K562 (cell line): ENCODE measurements around the gene UBE2N. TPM values are rescaled to one million over a fixed set of nuclear protein-coding genes. Genes with fewer than 3 reads are reported as not detected.
A peak's percentile ranks its signal among the peaks of the same experiment; 100 is the strongest.

ENCODE experiments used
- ARID1B ChIP-seq: fragments of 450-650 bp; IDR thresholded peaks from 2 replicates; pipeline ENCODE4 v1.6.1; 2016; ENCODE audit warnings: antibody characterized with exemption, mild to moderate bottlenecking, inconsistent platforms
- ATF3 ChIP-seq, 2 experiments: fragments of 450-650 bp in 1 of 2; sonication (generic) in 1 of 2; formaldehyde crosslinking in 1 of 2; IDR thresholded peaks in 1 of 2; conservative IDR thresholded peaks in 1 of 2; 2 replicates each; pipeline versions ENCODE4 v1.6.1 to v1.8.1; 2016 to 2023; ENCODE audit warnings: mild to moderate bottlenecking in 2 of 2, moderate library complexity in 2 of 2, inconsistent platforms in 1 of 2, missing genetic modification reagents in 1 of 2
- BRD4 ChIP-seq: fragments of 200-600 bp; sonication (generic); IDR thresholded peaks from 2 replicates; pipeline ENCODE4 v1.6.1; 2017; ENCODE audit warnings: inconsistent platforms
- C11orf30 ChIP-seq: fragments of 450-650 bp; IDR thresholded peaks from 2 replicates; pipeline ENCODE4 v1.6.1; 2016; ENCODE audit warnings: low read depth, mild to moderate bottlenecking
- CBFA2T2 ChIP-seq: fragments of 450-650 bp; conservative IDR thresholded peaks from 2 replicates; pipeline ENCODE4 v1.6.1; 2017; ENCODE audit warnings: mild to moderate bottlenecking
- CEBPG ChIP-seq, 3 experiments: fragments of 200-800 bp in 1 of 3; sonication (Bioruptor generic) in 1 of 3; sonication (generic) in 1 of 3; formaldehyde crosslinking in 1 of 3; IDR thresholded peaks in 2 of 3; conservative IDR thresholded peaks in 1 of 3; 2 replicates each; pipeline versions ENCODE4 v1.6.1 to v1.8.0; 2016 to 2022; ENCODE audit warnings: missing compliant biosample characterization in 2 of 3, missing genetic modification characterization in 2 of 3, mild to moderate bottlenecking in 1 of 3, missing genetic modification reagents in 1 of 3
- DPF2 ChIP-seq: fragments of 450-650 bp; IDR thresholded peaks from 2 replicates; pipeline ENCODE4 v1.6.1; 2016
- EHMT2 ChIP-seq: fragments of 450-650 bp; IDR thresholded peaks from 2 replicates; pipeline ENCODE4 v1.6.1; 2018; ENCODE audit warnings: antibody characterized with exemption
- HSF4 ChIP-seq: fragments of 250-450 bp; sonication (Bioruptor Pico); IDR thresholded peaks from 2 replicates; pipeline ENCODE4 v2.1.2; 2022; ENCODE audit warnings: mild to moderate bottlenecking, moderate library complexity, borderline replicate concordance
- JUN ChIP-seq, 2 experiments: sonication (generic) in 1 of 2; formaldehyde crosslinking in 1 of 2; IDR thresholded peaks; 2 replicates each; pipeline versions ENCODE4 v1.6.1 to v1.8.0; 2012 to 2022; ENCODE audit warnings: borderline replicate concordance in 2 of 2, mild to moderate bottlenecking in 2 of 2, improper control_type of control experiment in 1 of 2, low read depth in 1 of 2, low read length in 1 of 2, missing genetic modification reagents in 1 of 2
- MBD2 ChIP-seq: sonication (generic); IDR thresholded peaks from 2 replicates; pipeline ENCODE4 v1.6.1; 2016; ENCODE audit warnings: low read depth, borderline replicate concordance
- MIER1 ChIP-seq: fragments of 450-650 bp; IDR thresholded peaks from 2 replicates; pipeline ENCODE4 v1.6.1; 2016; ENCODE audit warnings: antibody characterized with exemption, mild to moderate bottlenecking, low read depth
- NFE2 ChIP-seq: IDR thresholded peaks from 2 replicates; pipeline ENCODE4 v1.6.1; 2014; ENCODE audit warnings: antibody characterized with exemption, low read depth
- NFIX ChIP-seq: fragments of 250-450 bp; sonication (Bioruptor Pico); IDR thresholded peaks from 2 replicates; pipeline ENCODE4 v1.4.0; 2020; ENCODE audit warnings: low read depth, mild to moderate bottlenecking, moderate library complexity
- U2AF1 ChIP-seq: fragments of 200-400 bp; formaldehyde crosslinking; optimal IDR thresholded peaks from 2 replicates; pipeline ENCODE3; 2017; ENCODE audit warnings: mild to moderate bottlenecking, low read depth, low read length, moderate library complexity
- ZBTB12 ChIP-seq: fragments of 250-450 bp; sonication (Bioruptor Pico); IDR thresholded peaks from 2 replicates; pipeline ENCODE4 v1.4.0; 2020
- ZBTB7A ChIP-seq: IDR thresholded peaks from 2 replicates; pipeline ENCODE4 v1.6.1; 2011; ENCODE audit warnings: low read depth, mild to moderate bottlenecking, low read length, moderate library complexity, borderline replicate concordance; ENCODE audit not compliant: control insufficient read depth
- ZNF324 ChIP-seq: fragments of 250-450 bp; sonication (Bioruptor Pico); IDR thresholded peaks from 2 replicates; pipeline ENCODE4 v1.4.0; 2020; ENCODE audit warnings: mild to moderate bottlenecking
- ZNF384 ChIP-seq: IDR thresholded peaks from 2 replicates; pipeline ENCODE4 v1.6.1; 2012; ENCODE audit warnings: low read depth, low read length, improper control_type of control experiment
- ZNF639 ChIP-seq, 2 experiments: fragments of 200-800 bp in 1 of 2; sonication (Bioruptor generic) in 1 of 2; sonication (generic) in 1 of 2; formaldehyde crosslinking in 1 of 2; IDR thresholded peaks in 1 of 2; conservative IDR thresholded peaks in 1 of 2; 2 replicates each; pipeline versions ENCODE4 v1.5.0 to v1.6.1; 2016 to 2020; ENCODE audit warnings: missing compliant biosample characterization in 1 of 2, missing genetic modification characterization in 1 of 2, missing genetic modification reagents in 1 of 2
- polyA plus RNA-seq, 8 experiments: library from polyadenylated mRNA; depleted of rRNA in 4 of 8; stranded (reverse) in 5 of 8; unstranded in 3 of 8; fragments of >200 nt; fragmentation: Nextera tagmentation in 2 of 8; fragmentation: Illumina TruSeq in 1 of 8; extraction: Ambion mirVana in 2 of 8; extraction: Trizol in 1 of 8; gene quantifications; 2 replicates each; pipeline versions ENCODE4 v1.2.1 to v1.2.3, GENCODE V29; 2011 to 2014; ENCODE audit warnings: inconsistent platforms in 1 of 8, missing spikeins in 1 of 8
- total RNA-seq, 7 experiments: library from RNA; depleted of rRNA in 6 of 7; stranded (reverse); fragments of >200 nt in 6 of 7; fragmentation: Illumina TruSeq in 2 of 7; extraction: Trizol in 2 of 7; gene quantifications; 2 replicates each; pipeline versions ENCODE4 v1.2.1 to v1.2.3, GENCODE V29; 2011 to 2021; ENCODE audit warnings: low replicate concordance in 1 of 7
- TF ChIP-seq, protein P1 (sequence below): fragments of 250-450 bp; sonication (Bioruptor Pico); IDR thresholded peaks from 2 replicates; pipeline ENCODE4 v1.4.0; 2020; ENCODE audit warnings: mild to moderate bottlenecking, moderate library complexity

Gene UBE2N
- total and polyA plus RNA-seq, 9 of the 15 experiments (the other 6 are each of a cell fraction or from before 2014, with no cell fraction given): 189 to 826 (median 260) TPM

DNA sequence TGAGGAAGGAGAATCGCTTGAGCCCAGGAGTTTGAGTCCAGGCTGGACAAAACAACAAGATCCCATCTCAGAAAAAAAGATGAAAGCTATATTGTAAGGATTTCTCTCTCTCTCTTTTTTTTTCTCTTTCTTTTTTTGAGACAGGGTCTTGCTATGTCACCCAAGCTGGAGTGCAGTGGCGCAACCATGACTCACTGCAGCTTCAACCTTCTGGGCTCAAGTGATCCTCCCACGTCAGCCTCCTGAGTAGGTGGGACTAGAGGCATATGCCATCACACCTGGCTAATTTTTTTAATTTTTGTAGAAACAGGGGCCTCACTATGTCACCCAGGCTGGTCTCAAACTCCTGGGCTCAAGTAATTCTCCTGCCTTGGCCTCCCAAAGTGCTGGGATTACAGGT, 19.8 kb upstream of the UBE2N start (continued):
- TF ChIP-seq, protein P1, sequence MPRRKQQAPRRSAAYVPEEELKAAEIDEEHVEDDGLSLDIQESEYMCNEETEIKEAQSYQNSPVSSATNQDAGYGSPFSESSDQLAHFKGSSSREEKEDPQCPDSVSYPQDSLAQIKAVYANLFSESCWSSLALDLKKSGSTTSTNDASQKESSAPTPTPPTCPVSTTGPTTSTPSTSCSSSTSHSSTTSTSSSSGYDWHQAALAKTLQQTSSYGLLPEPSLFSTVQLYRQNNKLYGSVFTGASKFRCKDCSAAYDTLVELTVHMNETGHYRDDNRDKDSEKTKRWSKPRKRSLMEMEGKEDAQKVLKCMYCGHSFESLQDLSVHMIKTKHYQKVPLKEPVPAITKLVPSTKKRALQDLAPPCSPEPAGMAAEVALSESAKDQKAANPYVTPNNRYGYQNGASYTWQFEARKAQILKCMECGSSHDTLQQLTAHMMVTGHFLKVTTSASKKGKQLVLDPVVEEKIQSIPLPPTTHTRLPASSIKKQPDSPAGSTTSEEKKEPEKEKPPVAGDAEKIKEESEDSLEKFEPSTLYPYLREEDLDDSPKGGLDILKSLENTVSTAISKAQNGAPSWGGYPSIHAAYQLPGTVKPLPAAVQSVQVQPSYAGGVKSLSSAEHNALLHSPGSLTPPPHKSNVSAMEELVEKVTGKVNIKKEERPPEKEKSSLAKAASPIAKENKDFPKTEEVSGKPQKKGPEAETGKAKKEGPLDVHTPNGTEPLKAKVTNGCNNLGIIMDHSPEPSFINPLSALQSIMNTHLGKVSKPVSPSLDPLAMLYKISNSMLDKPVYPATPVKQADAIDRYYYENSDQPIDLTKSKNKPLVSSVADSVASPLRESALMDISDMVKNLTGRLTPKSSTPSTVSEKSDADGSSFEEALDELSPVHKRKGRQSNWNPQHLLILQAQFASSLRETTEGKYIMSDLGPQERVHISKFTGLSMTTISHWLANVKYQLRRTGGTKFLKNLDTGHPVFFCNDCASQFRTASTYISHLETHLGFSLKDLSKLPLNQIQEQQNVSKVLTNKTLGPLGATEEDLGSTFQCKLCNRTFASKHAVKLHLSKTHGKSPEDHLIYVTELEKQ (CRISPR knock-in tag): no peak
- TF ChIP-seq JUN (IDR thresholded peaks at IDR 0.05; ENCODE audit: borderline replicate concordance, low read depth, low read length) (peak; percentile 75; the same call in 1 of the 2 replicates), JUN (CRISPR knock-in tag; IDR thresholded peaks at IDR 0.05; ENCODE audit: borderline replicate concordance) (no peak), ARID1B (peak; percentile 71), MIER1 (no peak), ZBTB12 (no peak), ZNF324 (no peak), ZNF639 (CRISPR knock-in tag; conservative IDR thresholded peaks at IDR 0.05 in 1 of 2, IDR thresholded peaks at IDR 0.05 in 1 of 2) (no peak), NFIX (no peak), C11orf30 (no peak), NFE2 (peak; percentile 36; the same call in 1 of the 2 replicates), MBD2 (no peak), CEBPG (CRISPR knock-in tag; IDR thresholded peaks at IDR 0.05) (peak; percentile 56; the same call in 1 of the 2 replicates), CEBPG (tag; conservative IDR thresholded peaks at IDR 0.05 in 1 of 2, IDR thresholded peaks at IDR 0.05 in 1 of 2) (0 out of 4 replicates have a peak, but pooled peaks of 1 of the 2 experiments have one; percentile 46), EHMT2 (peak; percentile 45; the same call in 1 of the 2 replicates), DPF2 (peak; percentile 88), HSF4 (no peak), BRD4 (no peak), CBFA2T2 (peak; percentile 29; the same call in 1 of the 2 replicates), ATF3 (IDR thresholded peaks at IDR 0.05) (peak; percentile 92), ATF3 (CRISPR knock-in tag; conservative IDR thresholded peaks at IDR 0.05) (0 out of 2 replicates have a peak, but pooled peaks have one; percentile 52), U2AF1 (no peak), ZBTB7A (0 out of 2 replicates have a peak, but pooled peaks have one; percentile 18), ZNF384 (peak; percentile 63)
